Measurements from ENCODE around the gene KRTAP9-2.
A peak's percentile ranks its signal among the peaks of the same experiment; 100 is the strongest.
"Not testable (repeated sequence)": the region's sequence is repeated elsewhere in the genome, so short reads cannot be mapped to it uniquely, and the experiment has no call there.

The KRTAP9-2 gene

GRCh38 chr17:41226598-41227095, at the start of gene KRTAP9-2:
KRTAP9-2 (plus strand) TSS chr17:41226648; CDS start chr17:41226655, 7 bp downstream.
- not testable (repeated sequence) for DNase-seq, ATAC-seq

GRCh38 chr17:41176744-41177387, 49.6 kb upstream of the KRTAP9-2 start:
- DNase-seq (no peak), ATAC-seq (no peak)

DNA sequence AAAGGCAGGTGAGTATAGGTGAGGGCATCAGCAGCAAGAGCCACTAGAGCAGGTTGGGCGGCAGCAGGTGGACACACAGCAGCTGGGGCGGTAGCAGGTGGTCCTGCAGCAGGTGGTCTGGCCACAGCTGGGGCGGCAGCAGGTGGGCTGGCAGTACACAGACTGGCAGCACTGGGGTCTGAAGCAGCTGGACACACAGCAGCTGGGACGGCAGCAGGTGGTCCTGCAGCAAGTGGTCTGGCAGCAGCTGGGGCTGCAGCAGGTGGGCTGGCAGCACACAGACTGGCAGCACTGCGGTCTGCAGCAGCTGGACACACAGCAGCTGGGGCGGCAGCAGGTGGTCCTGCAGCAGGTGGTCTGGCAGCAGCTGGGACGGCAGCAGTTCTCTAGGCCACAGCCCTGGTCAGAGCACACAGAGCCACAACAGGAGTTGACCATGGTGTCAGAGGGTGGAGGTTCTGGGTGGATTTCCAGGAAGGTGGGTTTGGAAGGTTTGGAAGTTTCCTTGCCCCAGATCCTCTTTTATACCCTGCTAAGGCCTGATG, 48.6 kb upstream of the KRTAP9-2 start, which contains the start of gene KRTAP4-2:
TSS of gene KRTAP4-2 (minus strand) at position 495 of the 545 bp plus-strand sequence. CDS start at position 438, 57 bp downstream.
- ATAC-seq (no peak), DNase-seq (no peak)

DNA sequence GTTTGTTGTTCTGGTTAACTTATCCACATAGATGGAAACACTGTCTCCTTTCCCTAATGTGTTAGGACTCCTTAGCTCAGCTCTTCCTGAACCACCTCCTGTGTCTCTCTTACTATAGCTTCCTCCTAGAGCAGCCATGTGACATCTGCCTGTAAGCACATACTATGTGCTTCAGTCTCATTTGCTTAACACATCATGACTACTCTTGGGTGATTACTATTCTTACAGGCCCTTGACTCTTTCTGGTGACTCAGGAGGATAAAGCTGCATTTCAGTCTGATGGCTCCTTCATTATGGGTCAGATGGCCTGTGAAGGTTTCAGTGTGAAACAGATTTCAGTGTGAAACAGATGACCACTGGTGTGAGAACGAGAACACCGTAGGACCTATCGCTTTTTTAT, 48.1 kb upstream of the KRTAP9-2 start:
- ATAC-seq, result no peak
- DNase-seq, result no peak

DNA sequence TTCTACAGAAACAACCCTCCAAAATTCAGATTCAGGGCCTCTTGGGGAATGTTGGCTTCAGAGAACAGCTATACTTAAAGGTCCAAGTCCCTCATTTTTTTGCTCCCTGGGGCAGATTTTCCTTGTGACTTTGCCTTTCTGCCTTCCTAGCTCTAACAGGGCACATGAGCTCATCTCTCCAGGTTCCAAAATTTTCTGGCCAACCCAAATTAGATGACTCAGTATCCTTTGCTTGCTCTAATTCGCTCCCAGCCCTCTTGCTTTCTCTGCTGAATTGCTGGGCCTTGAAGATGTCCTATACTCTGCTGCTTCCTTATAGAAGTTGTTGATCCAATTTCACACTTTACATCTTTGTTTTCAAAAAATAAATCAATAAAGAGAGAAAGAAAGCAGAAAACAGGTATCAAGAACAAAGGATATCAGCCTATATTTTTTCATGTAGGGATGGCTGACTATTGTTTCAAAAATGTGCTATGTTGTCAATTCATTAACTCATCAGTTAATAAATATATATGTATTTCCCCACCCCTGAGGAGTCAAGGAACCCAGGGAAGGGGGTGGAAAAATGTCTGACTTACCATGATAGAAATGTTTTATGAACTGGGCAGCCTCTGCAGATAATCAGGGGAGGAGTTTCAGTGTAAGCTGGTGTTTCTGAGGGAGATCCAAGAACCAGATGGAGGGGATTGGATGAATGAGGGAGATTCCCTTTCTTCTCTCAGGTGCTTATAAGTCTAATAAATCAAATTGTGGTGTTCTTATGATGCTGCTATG, 47.4 kb upstream of the KRTAP9-2 start:
- no peak for ATAC-seq
- no peak for DNase-seq

DNA sequence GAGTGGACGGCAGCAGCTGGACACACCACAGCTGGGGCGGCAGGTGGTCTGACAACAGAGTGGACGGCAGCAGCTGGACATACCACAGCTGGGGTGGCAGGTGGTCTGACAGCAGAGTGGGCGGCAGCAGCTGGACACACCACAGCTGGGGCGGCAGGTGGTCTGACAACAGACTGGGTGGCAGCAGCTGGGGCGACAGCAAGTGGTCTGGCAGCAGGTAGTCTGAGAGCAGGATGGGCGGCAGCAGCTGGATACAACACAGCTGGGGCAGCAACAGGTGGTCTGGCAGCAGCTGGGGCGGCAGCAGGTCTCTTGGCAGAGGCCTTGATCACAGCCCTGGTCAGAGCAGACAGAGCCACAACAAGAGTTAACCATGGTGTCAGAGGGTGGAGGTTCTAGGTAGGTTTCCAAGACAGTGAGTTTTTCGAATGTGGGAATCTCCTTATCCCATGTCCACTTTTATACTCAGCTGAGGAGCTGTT, 41.9 kb upstream of the KRTAP9-2 start, which contains the start of gene KRTAP4-1:
TSS of gene KRTAP4-1 (minus strand) at position 432 of the 482 bp plus-strand sequence. CDS start at position 375, 57 bp downstream.
- no peak for ATAC-seq
- no peak for DNase-seq

GRCh38 chr17:41185001-41185400, 41.4 kb upstream of the KRTAP9-2 start:
- ATAC-seq, result no peak
- DNase-seq, result no peak

DNA sequence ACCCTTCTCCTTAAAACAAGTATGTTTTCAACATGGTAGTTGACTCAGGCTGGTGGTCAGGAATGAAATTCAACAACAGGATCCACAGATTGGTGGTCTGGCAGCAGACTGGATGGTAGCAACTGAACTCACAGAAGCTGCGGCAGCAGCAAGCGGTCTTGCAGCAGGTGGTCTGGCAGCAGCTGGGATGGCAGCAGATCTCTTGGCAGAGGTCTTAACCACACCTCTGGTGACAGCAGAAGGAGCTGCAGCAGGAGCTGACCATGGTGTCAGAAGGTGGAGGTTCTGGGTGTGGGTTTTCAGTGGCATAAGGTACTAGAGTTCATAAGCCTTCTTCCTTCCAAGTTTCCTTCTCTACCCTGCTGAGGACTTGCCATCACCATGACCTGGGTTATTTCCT, 39.6 kb upstream of the KRTAP9-2 start:
- ATAC-seq, result no peak
- no peak for DNase-seq

DNA sequence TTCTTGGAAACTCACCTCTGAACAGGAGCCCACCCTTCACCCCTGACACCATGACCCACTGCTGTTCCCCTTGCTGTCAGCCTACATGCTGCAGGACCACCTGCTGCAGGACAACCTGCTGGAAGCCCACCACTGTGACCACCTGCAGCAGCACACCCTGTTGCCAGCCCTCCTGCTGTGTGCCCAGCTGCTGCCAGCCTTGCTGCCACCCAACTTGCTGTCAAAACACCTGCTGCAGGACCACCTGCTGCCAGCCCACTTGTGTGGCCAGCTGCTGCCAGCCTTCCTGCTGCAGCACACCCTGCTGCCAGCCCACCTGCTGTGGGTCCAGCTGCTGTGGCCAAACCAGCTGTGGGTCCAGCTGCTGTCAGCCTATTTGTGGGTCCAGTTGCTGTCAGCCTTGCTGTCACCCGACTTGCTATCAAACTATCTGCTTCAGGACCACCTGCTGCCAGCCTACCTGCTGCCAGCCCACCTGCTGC, 36.6 kb upstream of the KRTAP9-2 start, which contains the start of gene KRTAP9-1:
TSS of gene KRTAP9-1 (plus strand) at position 51 of the 482 bp plus-strand sequence. CDS start at position 51, 0 bp downstream.
- not testable (repeated sequence) for DNase-seq

DNA sequence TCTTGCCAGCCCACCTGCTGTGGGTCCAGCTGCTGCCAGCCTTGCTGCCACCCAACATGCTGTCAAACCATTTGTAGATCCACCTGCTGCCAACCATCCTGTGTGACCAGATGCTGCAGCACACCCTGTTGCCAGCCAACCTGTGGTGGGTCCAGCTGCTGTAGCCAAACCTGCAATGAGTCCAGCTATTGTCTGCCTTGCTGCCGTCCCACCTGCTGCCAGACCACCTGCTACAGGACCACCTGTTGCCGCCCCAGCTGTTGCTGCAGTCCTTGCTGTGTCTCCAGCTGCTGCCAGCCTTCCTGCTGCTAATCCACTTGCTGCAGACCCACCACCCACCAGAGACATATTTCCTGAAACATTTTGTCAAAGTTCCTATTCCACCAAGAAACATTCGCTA, 36.1 kb upstream of the KRTAP9-2 start:
- ATAC-seq (no peak), DNase-seq (no peak)

More for the DNA sequence above, 36.6 kb upstream of the KRTAP9-2 start, which contains the start of gene KRTAP9-1:
- not testable (repeated sequence) for ATAC-seq

- DNase-seq (no peak), ATAC-seq (no peak)
Observed at GRCh38 chr17:41196068-41196467, 30.4 kb upstream of the KRTAP9-2 start.

GRCh38 chr17:41199421-41200078, 26.9 kb upstream of the KRTAP9-2 start:
- DNase-seq, result no peak
- ATAC-seq, result no peak

- ATAC-seq (peak; percentile 28), DNase-seq (no peak)
Observed at GRCh38 chr17:41211845-41212466, 14.5 kb upstream of the KRTAP9-2 start.

DNA sequence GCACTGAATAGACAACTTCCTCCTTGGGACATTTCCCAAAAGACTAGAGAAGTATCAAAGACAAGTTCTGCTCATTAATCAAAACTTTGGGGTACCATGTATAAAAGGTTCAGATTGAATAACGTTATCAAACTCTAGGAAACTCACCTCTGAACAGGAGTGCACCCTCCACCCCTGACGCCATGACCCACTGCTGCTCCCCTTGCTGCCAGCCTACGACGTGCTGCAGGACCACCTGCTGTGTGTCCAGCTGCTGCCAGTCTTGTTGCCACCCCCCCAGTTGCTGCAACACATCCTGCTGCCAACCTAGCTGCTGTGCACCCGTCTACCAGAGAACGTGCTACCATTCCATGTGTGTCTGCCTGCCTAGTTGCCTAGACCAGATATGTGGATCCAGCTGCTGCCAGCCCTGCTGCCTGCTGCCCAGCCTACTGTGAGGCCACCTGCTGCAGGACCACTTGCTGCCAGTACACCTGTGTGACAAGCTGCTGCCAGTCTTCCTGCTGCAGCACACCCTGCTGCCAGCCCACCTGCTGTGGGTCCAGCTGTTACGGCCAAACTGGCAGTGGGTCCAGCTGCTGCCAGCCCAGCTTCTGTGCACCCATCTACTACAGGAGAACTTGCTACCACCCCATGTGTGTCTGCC, 13.8 kb upstream of the KRTAP9-2 start:
- no peak for DNase-seq
- ATAC-seq, result no peak

DNA sequence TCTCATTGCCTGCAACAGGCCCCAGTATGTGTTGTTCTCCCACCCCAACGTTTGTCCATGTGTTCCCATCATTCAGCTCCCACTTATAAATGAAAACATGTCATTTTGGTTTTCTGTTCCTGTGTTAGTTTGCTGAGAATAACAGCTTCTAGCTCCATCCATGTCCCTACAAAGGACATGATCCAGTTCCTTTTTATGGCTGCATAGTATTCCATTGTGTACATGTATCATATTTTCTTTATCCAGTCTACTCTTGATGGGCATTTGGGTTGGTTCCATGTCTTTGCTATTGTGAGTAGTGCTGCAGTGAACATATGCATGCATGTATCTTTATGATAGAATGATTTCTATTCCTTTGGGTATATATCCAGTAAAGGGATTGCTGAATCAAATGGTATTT, 10.8 kb upstream of the KRTAP9-2 start:
- no peak for DNase-seq
- ATAC-seq, result no peak

DNA sequence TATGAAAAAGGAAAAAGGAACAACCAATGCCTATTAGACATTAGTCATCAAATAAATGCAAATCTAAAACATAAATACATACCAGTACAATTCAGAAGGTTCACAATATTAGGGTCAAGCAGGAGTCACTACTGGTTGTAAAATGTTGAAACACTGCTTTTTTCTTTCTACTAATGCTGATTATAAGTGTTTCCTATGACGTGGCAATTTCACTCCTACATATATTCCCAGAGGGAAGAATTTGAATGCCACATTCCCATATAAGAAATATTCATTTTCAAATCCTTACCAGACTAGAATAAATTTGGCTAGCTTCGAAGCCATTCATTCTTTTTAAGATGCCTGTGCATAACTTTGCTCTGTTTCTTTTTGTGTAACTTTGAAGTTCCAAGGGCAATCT, 2.6 kb upstream of the KRTAP9-2 start:
- DNase-seq, result no peak
- ATAC-seq, result no peak

- no peak for DNase-seq
- ATAC-seq, result no peak
Observed at GRCh38 chr17:41226051-41226450, 397 bp upstream of the KRTAP9-2 start.

DNA sequence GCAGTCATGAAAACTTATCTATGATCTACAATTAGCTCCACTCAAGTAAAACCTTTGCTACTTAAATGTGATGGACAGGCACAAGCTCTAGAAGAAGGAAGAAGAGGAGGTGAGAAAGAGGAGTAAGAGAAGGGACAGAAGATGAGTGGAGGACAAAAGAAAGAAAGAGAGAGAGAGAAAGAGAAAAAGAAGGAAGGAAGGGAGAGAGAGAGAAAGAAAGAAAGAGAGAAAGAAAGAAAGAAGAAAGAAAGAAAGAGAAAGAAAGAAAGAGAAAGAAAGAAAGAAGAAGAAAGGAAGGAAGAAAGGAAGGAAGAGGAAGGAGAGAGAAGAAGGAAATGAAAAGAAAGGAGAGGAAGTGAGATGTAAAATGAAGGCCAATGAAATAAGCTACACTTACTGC, 3.6 kb downstream of the KRTAP9-2 start:
- ATAC-seq (no peak), DNase-seq (no peak)

- ATAC-seq (no peak), DNase-seq (no peak)
Observed at GRCh38 chr17:41231731-41232130, 5.3 kb downstream of the KRTAP9-2 start.

DNA sequence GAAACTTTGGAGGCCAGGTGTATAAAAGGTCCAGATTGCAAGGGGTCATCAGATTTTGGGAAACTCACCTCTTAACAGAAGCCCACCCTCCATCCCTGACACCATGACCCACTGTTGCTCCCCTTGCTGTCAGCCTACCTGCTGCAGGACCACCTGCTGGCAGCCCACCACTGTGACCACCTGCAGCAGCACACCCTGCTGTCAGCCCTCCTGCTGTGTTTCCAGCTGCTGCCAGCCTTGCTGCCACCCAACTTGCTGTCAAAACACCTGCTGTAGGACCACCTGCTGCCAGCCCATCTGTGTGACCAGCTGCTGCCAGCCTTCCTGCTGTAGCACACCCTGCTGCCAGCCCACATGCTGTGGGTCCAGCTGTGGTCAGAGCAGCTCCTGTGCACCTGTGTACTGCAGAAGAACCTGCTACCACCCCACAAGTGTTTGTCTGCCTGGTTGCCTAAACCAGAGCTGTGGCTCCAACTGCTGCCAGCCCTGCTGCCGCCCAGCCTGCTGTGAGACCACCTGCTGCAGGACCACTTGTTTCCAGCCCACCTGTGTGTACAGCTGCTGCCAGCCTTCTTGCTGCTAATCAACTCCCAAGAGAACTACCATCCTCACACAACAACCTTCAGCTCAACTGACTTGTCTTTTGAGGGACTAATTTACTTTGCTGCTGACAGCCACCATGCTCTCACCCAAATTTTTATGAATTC, 6.1 kb downstream of the KRTAP9-2 start, which contains the start of gene KRTAP9-3:
TSS of gene KRTAP9-3 (plus strand) at position 51 of the 707 bp plus-strand sequence. CDS start at position 104, 53 bp downstream.
- ATAC-seq, DNase-seq: not testable (repeated sequence)
